AG09319 (cell line): ENCODE results near the gene OR1F1.

Experiments
- DNase-seq: peaks from one replicate; pipeline ENCODE4 v3.0.0-alpha.2; 2010; ENCODE audit warnings: low read depth; ENCODE audit errors: extremely low read depth
- TF ChIP-seq, protein P1 (sequence below): IDR thresholded peaks from 2 replicates; pipeline ENCODE4 v1.5.1; 2011; ENCODE audit warnings: low read depth, mild to moderate bottlenecking, inconsistent platforms, low read length, moderate library complexity

OR1F1 gene

GRCh38 chr16:3216263-3216640 is 28.2 kb downstream of the OR1F1 start:
- TF ChIP-seq, protein P1, sequence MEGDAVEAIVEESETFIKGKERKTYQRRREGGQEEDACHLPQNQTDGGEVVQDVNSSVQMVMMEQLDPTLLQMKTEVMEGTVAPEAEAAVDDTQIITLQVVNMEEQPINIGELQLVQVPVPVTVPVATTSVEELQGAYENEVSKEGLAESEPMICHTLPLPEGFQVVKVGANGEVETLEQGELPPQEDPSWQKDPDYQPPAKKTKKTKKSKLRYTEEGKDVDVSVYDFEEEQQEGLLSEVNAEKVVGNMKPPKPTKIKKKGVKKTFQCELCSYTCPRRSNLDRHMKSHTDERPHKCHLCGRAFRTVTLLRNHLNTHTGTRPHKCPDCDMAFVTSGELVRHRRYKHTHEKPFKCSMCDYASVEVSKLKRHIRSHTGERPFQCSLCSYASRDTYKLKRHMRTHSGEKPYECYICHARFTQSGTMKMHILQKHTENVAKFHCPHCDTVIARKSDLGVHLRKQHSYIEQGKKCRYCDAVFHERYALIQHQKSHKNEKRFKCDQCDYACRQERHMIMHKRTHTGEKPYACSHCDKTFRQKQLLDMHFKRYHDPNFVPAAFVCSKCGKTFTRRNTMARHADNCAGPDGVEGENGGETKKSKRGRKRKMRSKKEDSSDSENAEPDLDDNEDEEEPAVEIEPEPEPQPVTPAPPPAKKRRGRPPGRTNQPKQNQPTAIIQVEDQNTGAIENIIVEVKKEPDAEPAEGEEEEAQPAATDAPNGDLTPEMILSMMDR = no peak
- DNase-seq = no peak

- TF ChIP-seq, protein P1 = no peak
- DNase-seq = no peak
Measured at GRCh38 chr16:3220839-3221238, 32.8 kb downstream of the OR1F1 start.

GRCh38 chr16:3223913-3224515 is 36.0 kb downstream of the OR1F1 start:
- no peak for DNase-seq

GRCh38 chr16:3234543-3234856 is 46.5 kb downstream of the OR1F1 start:
- no peak for DNase-seq
- TF ChIP-seq, protein P1 = no peak

More at GRCh38 chr16:3223913-3224515, 36.0 kb downstream of the OR1F1 start:
- TF ChIP-seq, protein P1 = no peak

DNA sequence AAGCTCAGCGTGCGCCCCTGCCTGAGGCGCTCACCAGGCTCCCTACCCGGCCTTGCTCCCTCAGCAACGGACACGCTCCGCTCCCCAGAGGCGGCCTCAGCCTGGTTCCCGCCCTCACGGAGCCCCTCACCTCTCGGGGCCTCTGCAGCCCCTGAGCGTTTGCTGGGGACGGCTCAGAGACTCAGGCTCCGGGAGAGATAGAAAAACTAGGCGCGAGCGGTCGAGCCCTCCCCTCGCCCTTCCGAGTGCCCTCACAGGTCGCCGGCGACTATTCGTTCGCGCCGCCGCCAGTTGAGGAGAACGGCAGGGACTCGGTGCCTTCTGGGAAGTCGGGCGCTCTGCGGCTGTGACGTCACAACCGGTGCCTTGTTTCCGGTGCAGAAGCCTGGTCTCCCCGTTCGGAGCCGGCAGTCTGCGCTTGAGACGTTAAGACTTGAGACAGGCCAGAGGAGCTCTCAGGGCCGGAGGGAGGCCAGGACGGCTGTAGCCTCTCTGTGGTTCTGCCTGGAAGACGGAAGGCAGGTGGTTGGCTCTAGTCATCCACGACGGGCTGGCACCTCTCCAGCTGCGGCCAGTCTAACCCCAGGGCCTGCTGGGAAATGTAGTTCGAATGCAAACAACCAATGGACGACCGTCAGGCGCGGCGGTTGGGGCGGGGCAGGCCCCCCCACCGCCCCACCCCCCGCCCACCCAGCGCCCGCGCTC is 47.0 kb downstream of the OR1F1 start, which contains the start of gene ZNF200:
Gene ZNF200, minus strand, starts transcription at position 302 of the 705 bp plus-strand sequence. CDS start 1,403 bp downstream, outside the sequence.
- DNase-seq = peak; percentile 76
- TF ChIP-seq, protein P1 = no peak

GRCh38 chr16:3235856-3236669 is 48.1 kb downstream of the OR1F1 start:
- no peak for DNase-seq

More at GRCh38 chr16:3235856-3236669, 48.1 kb downstream of the OR1F1 start:
- TF ChIP-seq, protein P1 = no peak
